Measurements from ENCODE around the gene SYNE3. TPM values are rescaled to one million over a fixed set of nuclear protein-coding genes. Genes with fewer than 3 reads are reported as not detected.

SYNE3 gene
- total RNA-seq, 1 experiment from 2014 or later: 1.9 TPM

DNA sequence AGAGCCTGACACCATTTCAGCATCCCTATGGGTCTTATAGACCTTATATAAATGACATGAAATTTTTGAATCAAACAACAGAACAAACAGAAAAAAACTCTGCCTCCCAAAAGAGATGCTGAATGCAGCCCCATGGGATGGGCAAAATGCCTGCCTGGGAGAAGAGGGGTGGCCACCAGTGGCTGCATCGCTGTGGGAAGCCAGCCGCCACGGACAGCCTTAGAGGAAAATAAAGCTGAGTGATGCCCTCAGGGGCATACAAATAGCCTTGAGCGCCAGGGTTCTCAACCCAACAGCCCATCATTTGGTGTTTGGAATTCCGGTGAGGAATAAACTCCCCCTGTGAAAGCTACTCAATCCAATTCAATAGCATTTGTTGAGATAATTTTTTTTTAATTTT, 22.9 kb downstream of the SYNE3 start:
- H3F3A ChIP-seq (ENCODE audit: insufficient read depth, low read depth): no peaks in the 10 kb centered on the region
- no peaks in the 10 kb centered on the region for H3K9me2 ChIP-seq (ENCODE audit: insufficient read depth)
- H3K4me1 ChIP-seq (replicated peaks; ENCODE audit: insufficient read depth): no peaks in the 10 kb centered on the region
- H3K9me3 ChIP-seq (ENCODE audit: insufficient read depth, low read depth): no peaks in the 10 kb centered on the region
- no peaks in the 10 kb centered on the region for H3K27me3 ChIP-seq (ENCODE audit: insufficient read depth, low read depth)
- no TSS peak for BruUV-seq (replicated peaks)
- no peak for TF ChIP-seq EZH2 (IDR thresholded peaks at IDR 0.05; ENCODE audit: low read depth)
- TF ChIP-seq, protein P1, sequence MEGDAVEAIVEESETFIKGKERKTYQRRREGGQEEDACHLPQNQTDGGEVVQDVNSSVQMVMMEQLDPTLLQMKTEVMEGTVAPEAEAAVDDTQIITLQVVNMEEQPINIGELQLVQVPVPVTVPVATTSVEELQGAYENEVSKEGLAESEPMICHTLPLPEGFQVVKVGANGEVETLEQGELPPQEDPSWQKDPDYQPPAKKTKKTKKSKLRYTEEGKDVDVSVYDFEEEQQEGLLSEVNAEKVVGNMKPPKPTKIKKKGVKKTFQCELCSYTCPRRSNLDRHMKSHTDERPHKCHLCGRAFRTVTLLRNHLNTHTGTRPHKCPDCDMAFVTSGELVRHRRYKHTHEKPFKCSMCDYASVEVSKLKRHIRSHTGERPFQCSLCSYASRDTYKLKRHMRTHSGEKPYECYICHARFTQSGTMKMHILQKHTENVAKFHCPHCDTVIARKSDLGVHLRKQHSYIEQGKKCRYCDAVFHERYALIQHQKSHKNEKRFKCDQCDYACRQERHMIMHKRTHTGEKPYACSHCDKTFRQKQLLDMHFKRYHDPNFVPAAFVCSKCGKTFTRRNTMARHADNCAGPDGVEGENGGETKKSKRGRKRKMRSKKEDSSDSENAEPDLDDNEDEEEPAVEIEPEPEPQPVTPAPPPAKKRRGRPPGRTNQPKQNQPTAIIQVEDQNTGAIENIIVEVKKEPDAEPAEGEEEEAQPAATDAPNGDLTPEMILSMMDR (conservative IDR thresholded peaks at IDR 0.05): no peak
- H3K4me2 ChIP-seq: no peak overlapping the region
- no peak overlapping the region for H3K27ac ChIP-seq
- no peaks in the 10 kb centered on the region for H4K20me1 ChIP-seq (ENCODE audit: insufficient read depth)
- H3K79me2 ChIP-seq (ENCODE audit: low read depth): no peaks in the 10 kb centered on the region
- no peak for DNase-seq
- no peak overlapping the region for H3K4me3 ChIP-seq
- H3K36me3 ChIP-seq (ENCODE audit: low read depth): no peaks in the 10 kb centered on the region
- intact Hi-C loops (cut with micrococcal nuclease; ENCODE audit: unreplicated experiment): no loop called here
- POLR2A ChIA-PET (ENCODE audit: unreplicated experiment): no interaction called here
- CTCF ChIA-PET: no interaction called here
- no peak overlapping the region for H2AFZ ChIP-seq

DNA sequence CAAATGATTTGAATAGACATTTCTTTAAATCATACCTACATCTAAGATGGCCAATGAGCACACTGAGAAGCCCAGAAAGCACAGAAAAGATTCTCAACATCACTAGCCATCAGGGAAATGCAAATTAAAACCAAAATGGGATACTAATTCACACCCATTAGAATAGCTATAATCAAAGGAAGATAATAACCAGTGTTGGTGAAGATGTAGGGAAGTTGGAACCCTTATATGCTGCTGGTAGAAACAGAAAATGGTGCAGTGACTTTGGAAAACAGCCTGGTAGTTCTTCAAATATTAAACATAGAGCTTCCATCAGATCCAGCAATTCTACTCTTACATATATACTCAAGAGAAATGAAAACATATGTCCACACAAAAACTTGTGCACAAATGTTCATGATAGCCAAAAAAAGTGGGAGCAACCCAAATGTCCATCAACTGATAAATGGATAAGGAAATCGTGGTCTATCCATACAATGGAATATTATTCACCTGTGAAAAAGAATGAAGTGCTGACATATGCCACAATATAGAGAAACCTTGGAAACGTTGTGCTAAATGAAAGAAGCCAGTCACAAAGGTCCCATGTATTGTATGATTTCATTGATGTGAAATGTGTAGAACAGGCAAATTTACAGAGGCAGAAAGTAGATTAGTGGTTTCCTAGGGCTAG, 24.4 kb downstream of the SYNE3 start:
- TF ChIP-seq EZH2 (IDR thresholded peaks at IDR 0.05; ENCODE audit: low read depth): no peak
- TF ChIP-seq, protein P1 (conservative IDR thresholded peaks at IDR 0.05): no peak
- Histone ChIP-seq H3K9me3 (ENCODE audit: insufficient read depth, low read depth) (no peaks in the 10 kb centered on the region), H4K20me1 (ENCODE audit: insufficient read depth) (no peaks in the 10 kb centered on the region), H3K4me2 (no peak overlapping the region), H3K36me3 (ENCODE audit: low read depth) (no peaks in the 10 kb centered on the region), H3K27me3 (ENCODE audit: insufficient read depth, low read depth) (no peaks in the 10 kb centered on the region), H3K4me1 (replicated peaks; ENCODE audit: insufficient read depth) (no peaks in the 10 kb centered on the region), H3K4me3 (no peak overlapping the region), H3K79me2 (ENCODE audit: low read depth) (no peaks in the 10 kb centered on the region), H3K27ac (no peak overlapping the region), H2AFZ (no peak overlapping the region), H3K9me2 (ENCODE audit: insufficient read depth) (no peaks in the 10 kb centered on the region), H3F3A (ENCODE audit: insufficient read depth, low read depth) (no peaks in the 10 kb centered on the region)
- intact Hi-C loops (cut with micrococcal nuclease; ENCODE audit: unreplicated experiment): no loop called here
- BruUV-seq (replicated peaks): no TSS peak
- DNase-seq: no peak
- POLR2A ChIA-PET (ENCODE audit: unreplicated experiment): no interaction called here
- CTCF ChIA-PET: no interaction called here

DNA sequence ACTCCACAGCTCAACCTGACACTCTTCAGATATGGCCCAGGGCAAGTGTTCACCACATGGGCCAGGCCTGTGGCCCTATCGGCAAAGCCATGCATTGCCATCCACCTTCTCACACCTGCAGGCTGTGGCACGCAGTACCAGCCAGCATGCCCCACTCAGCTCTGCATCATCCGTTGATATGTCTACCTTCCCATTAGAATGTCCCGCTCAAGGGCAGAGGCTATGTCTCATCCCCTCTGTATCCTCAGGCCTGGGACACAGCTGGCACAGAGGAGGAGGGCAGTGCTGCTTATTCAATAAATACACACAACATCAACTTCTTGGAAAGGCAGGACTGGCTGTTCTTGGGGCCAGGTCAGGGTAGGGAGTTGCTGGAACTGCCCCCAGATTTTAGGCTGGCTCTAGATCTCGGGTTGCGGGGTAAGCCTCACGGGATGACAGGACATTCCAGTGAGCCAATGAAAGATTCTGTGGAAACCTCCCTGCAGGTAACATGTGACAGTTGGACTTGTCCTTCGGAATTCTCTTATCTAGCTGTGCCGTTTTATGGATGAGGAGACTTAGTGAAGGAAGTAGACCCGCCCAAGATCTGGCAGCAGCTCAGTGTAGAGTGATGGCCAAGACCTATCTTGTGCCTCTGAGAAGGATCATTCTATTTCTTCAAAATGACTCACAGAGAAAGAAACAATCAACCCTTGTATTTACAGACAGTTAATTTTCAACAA, 25.6 kb downstream of the SYNE3 start:
- BruUV-seq (replicated peaks): no TSS peak
- H3K4me3 ChIP-seq: no peak overlapping the region
- POLR2A ChIA-PET (ENCODE audit: unreplicated experiment): no interaction called here
- H3K9me3 ChIP-seq (ENCODE audit: insufficient read depth, low read depth): no peaks in the 10 kb centered on the region
- no peak overlapping the region for H3K4me2 ChIP-seq
- H2AFZ ChIP-seq: no peak overlapping the region
- no peaks in the 10 kb centered on the region for H4K20me1 ChIP-seq (ENCODE audit: insufficient read depth)
- CTCF ChIA-PET: no interaction called here
- no peaks in the 10 kb centered on the region for H3K4me1 ChIP-seq (replicated peaks; ENCODE audit: insufficient read depth)
- no peak for TF ChIP-seq EZH2 (IDR thresholded peaks at IDR 0.05; ENCODE audit: low read depth)
- TF ChIP-seq, protein P1 (conservative IDR thresholded peaks at IDR 0.05): no peak
- H3K27me3 ChIP-seq (ENCODE audit: insufficient read depth, low read depth): no peaks in the 10 kb centered on the region
- no peak for DNase-seq
- intact Hi-C loops (cut with micrococcal nuclease; ENCODE audit: unreplicated experiment): no loop called here
- H3K9me2 ChIP-seq (ENCODE audit: insufficient read depth): no peaks in the 10 kb centered on the region
- no peaks in the 10 kb centered on the region for H3K36me3 ChIP-seq (ENCODE audit: low read depth)
- no peaks in the 10 kb centered on the region for H3F3A ChIP-seq (ENCODE audit: insufficient read depth, low read depth)
- H3K27ac ChIP-seq: no peak overlapping the region
- H3K79me2 ChIP-seq (ENCODE audit: low read depth): no peaks in the 10 kb centered on the region
